ENCODE measurements around the gene LRRC45.
"Not testable (repeated sequence)": the region's sequence is repeated elsewhere in the genome, so short reads cannot be mapped to it uniquely, and the experiment has no call there.

The LRRC45 gene

GRCh38 chr17:82035488-82035887, 12.4 kb downstream of the LRRC45 start:
- DNase-seq (ENCODE audit: low spot score): no peak

- DNase-seq (ENCODE audit: low spot score): no peak
Observed at GRCh38 chr17:82035956-82036633, 13.0 kb downstream of the LRRC45 start.

- DNase-seq (ENCODE audit: low spot score): no peak
Observed at GRCh38 chr17:82036634-82037091, 13.6 kb downstream of the LRRC45 start.

GRCh38 chr17:82037092-82037888, 14.2 kb downstream of the LRRC45 start, which contains the start of gene DCXR:
Gene DCXR, minus strand, starts transcription at chr17:82037697. Its CDS starts 15 bp downstream, at chr17:82037682.
- DNase-seq (ENCODE audit: low spot score): peak; percentile 94

- DNase-seq (ENCODE audit: low spot score): no peak
Observed at GRCh38 chr17:82037889-82038195, 14.7 kb downstream of the LRRC45 start.

- not testable (repeated sequence) for DNase-seq (ENCODE audit: low spot score)
Observed at GRCh38 chr17:82038796-82039409, 15.8 kb downstream of the LRRC45 start.

- DNase-seq (ENCODE audit: low spot score): no peak
Observed at GRCh38 chr17:82039695-82040299, 16.7 kb downstream of the LRRC45 start.

- DNase-seq (ENCODE audit: low spot score): no peak
Observed at GRCh38 chr17:82041144-82041814, 18.2 kb downstream of the LRRC45 start.

GRCh38 chr17:82042649-82043048, 19.5 kb downstream of the LRRC45 start:
- no peak for DNase-seq (ENCODE audit: low spot score)

GRCh38 chr17:82043507-82043906, 20.4 kb downstream of the LRRC45 start:
- DNase-seq (ENCODE audit: low spot score): no peak

- no peak for DNase-seq (ENCODE audit: low spot score)
Observed at GRCh38 chr17:82045936-82046484, 22.9 kb downstream of the LRRC45 start.

- DNase-seq (ENCODE audit: low spot score): no peak
Observed at GRCh38 chr17:82046903-82047302, 23.8 kb downstream of the LRRC45 start.

GRCh38 chr17:82047379-82047778, 24.3 kb downstream of the LRRC45 start:
- no peak for DNase-seq (ENCODE audit: low spot score)

GRCh38 chr17:82047914-82048570, 24.9 kb downstream of the LRRC45 start:
- no peak for DNase-seq (ENCODE audit: low spot score)

GRCh38 chr17:82048571-82048971, 25.5 kb downstream of the LRRC45 start:
- DNase-seq (ENCODE audit: low spot score): no peak

GRCh38 chr17:82049106-82049505, 26.0 kb downstream of the LRRC45 start:
- DNase-seq (ENCODE audit: low spot score): no peak

GRCh38 chr17:82049521-82049971, 26.4 kb downstream of the LRRC45 start:
- no peak for DNase-seq (ENCODE audit: low spot score)

- DNase-seq (ENCODE audit: low spot score): no peak
Observed at GRCh38 chr17:82050152-82050760, 27.2 kb downstream of the LRRC45 start.

- DNase-seq (ENCODE audit: low spot score): no peak
Observed at GRCh38 chr17:82050761-82051641, 27.9 kb downstream of the LRRC45 start.

All from pons (tissue), 1 donor.